OCI-M1 (cell line): ENCODE measurements around the gene FYN.
A peak's percentile ranks its signal among the peaks of the same experiment; 100 is the strongest.

Experiments
- DNase-seq: peaks from one replicate; lab custom pipeline; 2025; lab: John Stamatoyannopoulos, UW

The FYN gene

GRCh38 chr6:111725446-111726112 lies 147.7 kb downstream of the FYN start:
- DNase-seq, result no peak

- DNase-seq, result peak; percentile 53
These were observed 148.7 kb downstream of the FYN start for GRCh38 chr6:111724505-111724904.

GRCh38 chr6:111724039-111724438 lies 149.2 kb downstream of the FYN start:
- DNase-seq, result peak; percentile 48

GRCh38 chr6:111723412-111723970 lies 149.8 kb downstream of the FYN start:
- DNase-seq, result no peak

GRCh38 chr6:111722179-111722731 lies 151.0 kb downstream of the FYN start:
- DNase-seq, result peak; percentile 58

- DNase-seq, result peak; percentile 67
These were observed 151.5 kb downstream of the FYN start for GRCh38 chr6:111721753-111722154.

- no peak for DNase-seq
These were observed 152.2 kb downstream of the FYN start for GRCh38 chr6:111720931-111721496.

GRCh38 chr6:111718990-111719389 lies 154.3 kb downstream of the FYN start:
- DNase-seq, result no peak

- no peak for DNase-seq
These were observed 154.9 kb downstream of the FYN start for GRCh38 chr6:111718326-111718725.

- DNase-seq, result no peak
These were observed 155.6 kb downstream of the FYN start for GRCh38 chr6:111717621-111718020.

- DNase-seq, result no peak
These were observed 156.9 kb downstream of the FYN start for GRCh38 chr6:111716325-111716724.

GRCh38 chr6:111715321-111715720 lies 157.9 kb downstream of the FYN start:
- DNase-seq, result no peak

- no peak for DNase-seq
These were observed 158.6 kb downstream of the FYN start for GRCh38 chr6:111714416-111715270.

GRCh38 chr6:111713811-111714210 lies 159.4 kb downstream of the FYN start:
- no peak for DNase-seq

GRCh38 chr6:111713236-111713635 lies 160.0 kb downstream of the FYN start:
- DNase-seq, result no peak

- no peak for DNase-seq
These were observed 161.1 kb downstream of the FYN start for GRCh38 chr6:111711984-111712752.

GRCh38 chr6:111711476-111711875 lies 161.8 kb downstream of the FYN start:
- no peak for DNase-seq

- DNase-seq, result no peak
These were observed 162.3 kb downstream of the FYN start for GRCh38 chr6:111710911-111711310.

- DNase-seq, result no peak
These were observed 162.8 kb downstream of the FYN start for GRCh38 chr6:111710439-111710838.

GRCh38 chr6:111709615-111710398 lies 163.4 kb downstream of the FYN start:
- peak; percentile 84 for DNase-seq

GRCh38 chr6:111709201-111709600 lies 164.1 kb downstream of the FYN start:
- DNase-seq, result no peak
